GM21360 (cell line): ENCODE data around the gene OOSP2.
"Not testable (repeated sequence)": the region's sequence is repeated elsewhere in the genome, so short reads cannot be mapped to it uniquely, and the experiment has no call there.

Source experiments
- ATAC-seq: cut with Tn5 transposase; IDR thresholded peaks from one replicate; pipeline ENCODE4 v1.9.1; 2021; ENCODE audit warnings: mild to moderate bottlenecking, moderate library complexity; ENCODE audit not compliant: unreplicated experiment

OOSP2 gene, protein sequence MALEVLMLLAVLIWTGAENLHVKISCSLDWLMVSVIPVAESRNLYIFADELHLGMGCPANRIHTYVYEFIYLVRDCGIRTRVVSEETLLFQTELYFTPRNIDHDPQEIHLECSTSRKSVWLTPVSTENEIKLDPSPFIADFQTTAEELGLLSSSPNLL

DNA sequence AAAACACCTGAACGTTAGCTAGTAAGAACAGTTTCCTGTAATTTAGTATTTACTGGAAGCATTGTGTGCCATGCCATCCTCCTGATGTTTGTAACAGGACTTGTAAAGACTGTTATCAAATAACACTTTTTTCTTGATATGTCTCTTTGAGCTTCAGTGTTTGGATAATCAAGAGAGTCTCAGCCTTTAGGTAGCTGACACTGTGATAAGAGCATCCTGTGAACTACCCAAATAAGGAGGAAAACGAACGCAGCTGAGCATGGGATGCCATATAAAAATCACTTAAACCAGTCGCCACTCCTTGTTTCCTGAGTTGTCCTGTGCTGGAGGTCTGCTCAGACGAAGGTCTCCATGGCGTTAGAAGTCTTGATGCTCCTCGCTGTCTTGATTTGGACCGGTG is at the start of gene OOSP2:
OOSP2 (plus strand) TSS at position 301 of the 400 bp plus-strand sequence; CDS start at position 352, 51 bp downstream.
- no peak for ATAC-seq

DNA sequence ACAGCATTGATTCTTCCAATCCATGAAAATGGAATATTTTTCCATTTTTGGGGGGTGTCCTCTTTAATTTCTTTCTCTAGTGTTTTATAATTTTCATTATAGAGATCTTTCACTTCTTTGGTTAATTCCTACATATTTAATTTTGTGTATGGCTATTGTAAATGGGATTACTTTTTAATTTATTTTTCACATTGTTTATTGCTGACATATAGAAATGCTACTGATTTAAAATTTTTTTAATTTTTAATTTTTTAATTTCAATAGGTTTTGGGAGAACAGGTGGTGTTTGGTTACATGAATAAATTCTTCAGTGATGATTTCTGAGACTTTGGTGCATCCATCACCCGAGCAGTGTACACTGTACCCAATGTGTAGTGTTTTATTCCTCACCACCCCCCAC is 49.8 kb upstream of the OOSP2 start:
- no peak for ATAC-seq

DNA sequence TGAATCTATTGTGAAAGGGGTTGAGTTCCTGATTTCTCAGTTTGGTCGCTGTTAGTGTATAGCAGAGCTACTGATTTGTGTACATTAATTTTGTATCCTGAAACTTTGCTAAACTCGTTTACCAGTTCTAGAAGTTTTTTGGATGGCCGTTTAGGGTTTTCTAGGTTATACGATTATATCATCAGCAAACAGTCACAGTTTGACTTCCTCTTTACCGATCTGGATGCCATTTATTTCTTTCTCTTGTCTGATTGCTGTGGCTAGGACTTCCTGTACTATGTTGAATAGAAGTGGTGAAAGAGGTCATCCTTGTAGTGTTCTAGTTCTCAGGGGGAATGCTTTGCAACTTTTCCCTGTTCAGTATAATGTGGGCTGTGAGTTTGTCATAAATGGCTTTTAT is 47.8 kb upstream of the OOSP2 start:
- no peak for ATAC-seq

DNA sequence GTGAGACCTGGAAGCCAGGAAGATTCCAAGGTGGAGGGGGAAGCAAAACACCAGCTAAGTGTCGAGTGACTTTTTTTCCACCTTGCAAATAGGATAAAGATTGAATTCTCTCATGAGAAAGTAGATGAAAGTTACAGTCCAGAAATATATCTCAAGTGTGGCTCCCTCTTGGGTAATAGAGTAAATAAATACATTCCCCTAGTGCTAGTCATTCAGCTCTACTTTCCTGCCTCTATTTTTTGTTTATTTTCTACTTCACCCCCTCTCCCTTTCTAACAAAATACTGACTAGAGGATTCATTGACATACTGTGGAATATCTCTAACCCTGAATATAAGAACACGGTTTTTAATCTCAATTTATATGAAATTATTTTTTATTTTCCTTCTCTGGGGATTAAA is 42.4 kb upstream of the OOSP2 start:
- no peak for ATAC-seq

DNA sequence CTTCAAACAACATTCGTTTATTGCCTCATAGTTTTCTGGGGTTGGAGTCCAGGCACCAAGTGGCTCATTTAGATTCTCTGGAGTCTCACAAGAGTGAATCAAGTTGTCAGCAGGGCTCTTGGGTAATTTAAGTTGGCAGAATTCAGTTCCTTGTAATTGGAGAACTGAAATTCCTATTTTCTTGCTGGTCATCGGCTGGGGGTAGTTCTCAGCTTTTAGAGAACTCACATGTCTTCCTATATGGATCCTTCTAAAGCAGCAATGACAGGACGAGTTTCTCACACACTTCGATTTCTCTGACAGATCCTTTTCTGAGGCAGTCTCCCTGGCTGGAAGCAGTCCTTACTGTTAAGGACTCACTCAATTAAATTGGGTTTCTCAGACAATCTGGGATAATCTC is 40.5 kb upstream of the OOSP2 start:
- ATAC-seq: no peak

DNA sequence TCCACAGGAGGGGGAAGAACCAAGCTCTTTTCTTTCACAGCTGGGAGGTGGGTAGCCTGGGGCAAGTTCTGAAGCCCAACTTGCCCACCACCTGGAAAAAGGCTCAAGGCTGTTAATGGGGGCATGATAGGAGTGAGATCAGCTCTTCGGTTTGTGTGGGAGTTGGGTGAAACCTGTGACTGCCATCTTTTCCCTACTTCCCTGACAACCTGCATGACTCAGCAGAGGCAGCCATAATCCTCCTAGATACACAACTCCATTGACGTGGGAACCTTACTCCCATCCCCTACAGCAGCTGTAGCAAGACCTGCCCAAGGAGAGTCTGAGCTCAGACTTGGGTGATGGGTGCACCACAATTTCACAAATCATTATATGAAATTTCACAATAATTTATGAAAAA is 36.5 kb upstream of the OOSP2 start:
- ATAC-seq: no peak

DNA sequence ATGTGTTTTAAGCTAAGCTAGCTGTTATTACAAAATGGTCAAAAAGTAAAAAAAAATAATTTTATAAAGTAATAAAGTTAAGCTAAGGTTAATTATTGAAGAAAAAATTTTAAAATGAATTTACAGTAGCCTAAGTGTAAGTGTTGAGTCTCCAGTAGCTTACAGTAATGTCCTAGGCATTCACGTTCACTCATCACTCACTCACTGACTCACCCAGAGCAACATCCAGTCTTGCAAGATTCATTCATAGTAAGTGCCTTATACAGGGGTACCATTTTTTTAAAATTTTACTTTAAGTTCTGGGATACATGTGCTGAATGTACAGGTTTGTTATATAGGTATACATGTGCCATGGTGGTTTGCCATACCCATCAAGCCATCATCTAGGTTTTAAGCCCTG is 34.8 kb upstream of the OOSP2 start:
- no peak for ATAC-seq

DNA sequence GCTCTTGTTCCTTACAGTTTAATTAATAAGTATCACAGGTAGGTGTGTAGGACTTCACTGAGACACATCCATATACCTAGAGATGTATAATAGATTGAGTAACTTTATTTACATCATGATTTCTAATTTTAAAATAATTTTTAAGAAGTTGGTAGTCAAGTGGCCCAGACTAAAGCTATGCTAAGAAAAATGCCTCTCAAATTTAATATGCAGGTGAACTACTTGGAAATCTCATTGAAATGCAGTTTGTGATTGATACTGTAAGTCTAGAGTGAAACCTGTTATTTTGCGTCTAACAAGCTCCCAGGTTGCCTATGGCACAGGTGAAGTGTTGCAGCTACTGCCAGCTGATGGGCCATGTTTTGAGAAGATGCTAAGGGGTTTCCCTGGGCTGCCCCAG is 23.3 kb upstream of the OOSP2 start, which contains the start of gene OOSP4B:
OOSP4B (plus strand) TSS at position 301 of the 400 bp plus-strand sequence.
- ATAC-seq: no peak

DNA sequence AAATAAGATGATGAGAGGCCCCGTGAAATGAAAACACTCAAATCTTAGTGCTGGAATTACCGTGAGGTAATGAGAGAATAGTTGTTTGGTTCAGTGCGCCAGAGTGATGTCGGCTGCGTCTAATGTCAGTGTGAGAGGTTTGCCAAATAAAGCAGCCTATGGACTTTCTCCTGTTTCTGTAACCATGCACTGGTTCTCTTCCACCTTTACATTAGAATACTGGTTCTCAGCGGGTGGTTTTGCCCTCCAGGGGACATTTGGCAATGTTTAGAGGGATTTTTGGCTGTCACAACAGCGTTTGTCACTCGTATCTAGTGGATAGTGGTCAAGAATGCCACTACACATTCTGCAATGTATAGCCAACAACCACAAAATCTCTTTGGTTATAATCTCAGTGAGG is 22.2 kb upstream of the OOSP2 start:
- ATAC-seq: no peak

DNA sequence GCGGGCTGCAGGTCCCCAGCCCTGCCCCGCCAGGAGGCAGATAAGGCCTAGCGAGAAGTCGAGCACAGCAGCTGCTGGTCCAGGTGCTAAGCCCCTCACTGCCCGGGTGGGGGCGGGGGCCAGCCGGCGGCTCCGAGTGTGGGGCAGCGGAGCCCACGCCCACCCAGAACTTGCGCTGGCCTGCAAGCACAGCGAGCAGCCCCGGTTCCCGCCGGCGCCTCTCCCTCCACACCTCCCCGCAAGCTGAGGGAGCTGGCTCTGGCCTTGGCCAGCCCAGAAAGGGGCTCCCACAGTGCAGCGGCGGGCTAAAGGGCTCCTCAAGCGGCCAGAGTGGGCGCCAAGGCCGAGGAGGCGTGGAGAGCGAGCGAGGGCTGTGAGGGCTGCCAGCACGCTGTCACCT is 19.8 kb upstream of the OOSP2 start:
- not testable (repeated sequence) for ATAC-seq

DNA sequence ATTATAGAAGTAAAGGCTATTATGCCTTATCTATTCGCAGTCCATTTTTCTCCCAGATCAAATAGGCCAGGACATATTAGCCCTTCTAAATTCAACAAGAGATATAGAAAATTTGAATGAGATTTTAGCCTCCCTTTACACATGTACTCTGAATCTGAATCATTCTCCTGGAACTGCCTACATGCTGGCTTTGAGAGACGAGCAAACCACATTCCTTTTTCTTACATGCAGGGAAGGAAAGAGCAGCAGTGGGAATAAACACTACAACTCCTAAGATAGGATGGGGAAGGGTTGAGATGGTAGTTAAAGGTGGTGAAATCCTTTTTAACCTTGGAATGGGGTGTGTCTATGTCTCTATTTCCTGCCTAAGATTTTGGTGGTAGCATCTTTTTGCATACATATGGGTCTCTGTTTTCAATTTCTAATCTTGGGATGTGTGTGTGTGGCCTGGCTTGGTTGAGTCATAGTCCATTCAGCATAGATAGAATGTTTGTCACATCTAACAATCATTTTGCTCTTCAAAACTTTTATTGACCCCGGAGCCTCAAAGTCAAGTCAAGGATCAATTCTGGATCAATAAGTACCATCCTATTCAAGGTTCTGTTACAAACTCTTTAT is 11.1 kb upstream of the OOSP2 start:
- no peak for ATAC-seq

DNA sequence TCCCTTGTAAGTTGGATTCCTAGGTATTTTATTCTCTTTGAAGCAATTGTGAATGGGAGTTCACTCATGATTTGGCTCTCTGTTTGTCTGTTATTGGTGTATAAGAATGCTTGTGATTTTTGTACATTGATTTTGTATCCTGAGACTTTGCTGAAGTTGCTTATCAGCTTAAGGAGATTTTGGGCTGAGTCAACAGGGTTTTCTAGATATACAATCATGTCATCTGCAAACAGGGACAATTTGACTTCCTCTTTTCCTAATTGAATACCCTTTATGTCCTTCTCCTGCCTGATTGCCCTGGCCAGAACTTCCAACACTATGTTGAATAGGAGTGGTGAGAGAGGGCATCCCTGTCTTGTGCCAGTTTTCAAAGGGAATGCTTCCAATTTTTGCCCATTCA is 10.2 kb downstream of the OOSP2 start:
- ATAC-seq: not testable (repeated sequence)

DNA sequence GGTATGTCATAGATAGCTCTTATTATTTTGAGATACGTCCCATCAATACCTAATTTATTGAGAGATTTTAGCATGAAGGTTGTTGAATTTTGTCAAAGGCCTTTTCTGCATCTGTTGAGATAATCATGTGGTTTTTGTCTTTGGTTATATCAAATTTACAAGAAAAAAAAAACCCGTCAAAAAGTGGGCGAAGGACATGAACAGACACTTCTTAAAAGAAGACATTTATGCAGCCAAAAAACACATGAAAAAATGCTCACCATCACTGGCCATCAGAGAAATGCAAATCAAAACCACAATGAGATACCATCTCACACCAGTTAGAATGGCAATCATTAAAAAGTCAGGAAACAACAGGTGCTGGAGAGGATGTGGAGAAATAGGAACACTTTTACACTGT is 10.6 kb downstream of the OOSP2 start:
- ATAC-seq: not testable (repeated sequence)

DNA sequence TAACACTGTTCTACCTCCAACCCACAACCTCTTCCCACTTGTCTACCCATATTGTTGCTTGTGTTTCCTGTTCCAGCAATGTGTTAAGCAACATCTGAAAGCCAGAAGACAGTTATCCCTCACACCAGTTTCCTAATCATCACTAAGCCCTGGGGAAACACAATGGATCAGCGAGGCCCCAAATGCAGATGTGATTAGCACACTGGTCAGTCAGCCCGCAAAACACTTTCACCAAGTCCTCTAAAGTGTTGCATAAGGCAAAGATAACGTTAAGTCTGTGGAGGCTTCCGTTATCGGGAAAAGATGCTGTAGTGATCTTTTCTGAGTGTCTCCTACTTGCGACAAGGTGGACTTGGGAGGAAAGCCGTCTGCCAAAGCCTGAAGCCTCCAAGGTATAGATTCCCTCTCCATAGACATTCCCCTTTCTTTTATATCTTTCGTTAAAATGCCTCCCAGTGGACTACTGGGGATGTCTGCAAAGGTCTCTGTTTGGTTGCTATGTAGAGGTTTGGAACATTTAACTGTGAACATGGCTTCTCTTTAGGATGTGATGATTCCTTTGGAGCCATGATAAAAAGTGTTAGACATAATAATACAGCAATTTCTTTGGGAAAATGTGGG is 16.2 kb downstream of the OOSP2 start, which contains the start of gene MS4A3:
MS4A3 (plus strand) TSS at position 317 of the 621 bp plus-strand sequence. CDS start 4,496 bp downstream, outside the sequence.
- ATAC-seq: no peak

DNA sequence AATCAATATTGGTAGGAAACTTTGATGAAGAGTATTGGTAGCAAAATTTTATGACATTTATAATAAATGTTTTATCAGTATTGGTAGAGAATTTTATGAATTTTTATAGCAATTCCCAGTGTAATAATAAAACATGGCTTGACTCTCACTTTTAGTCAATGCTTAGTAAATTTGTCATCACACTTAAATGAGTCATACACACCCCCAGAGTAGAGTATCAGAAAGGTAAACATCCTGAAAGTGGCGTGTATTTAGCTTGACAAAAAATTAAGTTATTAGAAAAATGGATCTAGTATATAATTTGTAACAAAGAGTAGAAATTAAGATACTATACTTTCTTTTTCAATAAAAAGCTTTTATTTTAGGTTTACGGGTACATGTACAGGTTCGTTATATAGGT is 18.8 kb downstream of the OOSP2 start:
- no peak for ATAC-seq

DNA sequence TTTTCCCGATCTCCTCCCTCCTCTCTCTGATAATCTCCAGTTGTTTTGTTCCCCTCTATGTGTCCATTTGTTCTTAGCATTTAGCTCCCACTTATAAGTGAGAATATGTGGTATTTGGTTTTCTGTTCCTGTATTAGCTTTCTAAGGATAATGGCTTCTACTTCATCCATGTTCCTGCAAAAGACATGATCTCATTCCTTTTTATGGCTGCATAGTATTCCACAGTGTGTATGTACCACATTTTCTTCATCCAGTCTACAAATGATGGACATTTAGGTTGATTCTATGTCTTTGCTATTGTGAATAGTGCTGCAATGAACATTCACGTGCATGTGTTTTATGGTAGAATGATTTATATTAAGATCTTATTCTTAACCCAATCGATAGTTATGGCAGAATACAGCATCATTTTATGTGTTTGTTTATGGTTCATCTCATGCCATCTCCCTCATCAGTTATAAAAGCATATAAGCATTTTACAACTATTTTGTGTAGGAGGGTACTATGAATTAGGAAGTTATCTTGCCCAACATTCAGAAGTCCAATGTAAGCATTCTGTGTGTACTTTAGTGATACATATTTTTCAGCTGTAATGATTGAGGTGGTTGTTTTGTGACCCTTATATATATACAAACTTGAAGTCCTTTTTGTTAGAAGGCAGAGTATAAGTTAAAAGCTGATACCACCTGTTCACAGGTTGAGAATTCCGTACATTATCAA is 19.5 kb downstream of the OOSP2 start:
- no peak for ATAC-seq

DNA sequence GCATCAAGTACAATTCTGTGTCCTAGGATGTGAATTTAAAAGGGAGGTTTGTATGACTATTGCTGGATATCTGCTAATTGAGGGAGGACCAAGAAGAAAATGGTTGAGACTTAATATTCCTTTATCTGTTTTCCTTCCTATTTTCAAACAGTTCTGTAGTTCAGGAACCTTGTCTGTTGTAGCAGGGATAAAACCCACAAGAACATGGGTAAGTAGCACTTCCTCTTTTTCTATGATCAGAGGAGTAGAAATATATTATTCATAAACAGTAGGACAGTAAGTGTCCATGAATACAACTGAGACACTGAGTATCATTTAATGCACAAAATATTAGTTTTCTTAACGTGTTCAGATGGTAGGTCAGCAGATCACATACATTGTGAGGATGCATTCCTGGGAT is 23.9 kb downstream of the OOSP2 start:
- no peak for ATAC-seq

DNA sequence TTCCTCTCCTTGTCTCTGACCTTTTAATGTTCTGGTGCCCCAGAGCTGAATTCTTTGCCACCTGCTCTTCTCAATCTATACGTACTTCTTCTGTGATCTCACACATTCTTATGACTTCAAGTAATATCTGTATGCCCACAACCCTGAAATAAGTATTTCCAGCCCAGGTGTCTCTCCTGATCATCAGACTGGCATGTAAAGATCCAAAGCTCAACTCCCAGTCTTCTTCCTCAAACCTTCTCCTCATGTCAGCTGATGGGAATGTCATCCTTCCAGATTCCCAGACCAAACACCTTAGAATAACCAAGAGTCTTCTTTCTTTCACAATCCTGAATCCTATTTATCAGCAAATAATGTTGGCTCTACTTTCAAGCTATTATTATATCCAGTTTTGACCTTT is 25.6 kb downstream of the OOSP2 start:
- ATAC-seq: no peak

DNA sequence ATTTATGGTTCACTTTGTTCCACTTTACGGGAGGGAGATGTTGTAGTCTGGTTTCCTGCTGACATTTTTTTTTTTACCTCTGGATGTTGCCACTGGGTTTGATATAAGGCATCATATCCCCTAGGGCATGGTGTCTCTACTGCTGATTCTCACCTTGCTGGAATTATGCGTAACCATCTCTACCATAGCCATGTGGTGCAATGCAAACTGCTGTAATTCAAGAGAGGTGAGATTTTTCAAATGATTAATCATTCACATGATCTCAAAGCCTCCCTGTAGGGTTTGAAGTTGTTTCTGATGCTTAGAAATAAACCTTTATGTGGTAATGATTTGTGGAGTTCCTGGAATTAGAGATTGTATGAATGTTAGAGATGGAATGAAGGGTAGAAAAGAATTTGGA is 29.2 kb downstream of the OOSP2 start:
- ATAC-seq: no peak

DNA sequence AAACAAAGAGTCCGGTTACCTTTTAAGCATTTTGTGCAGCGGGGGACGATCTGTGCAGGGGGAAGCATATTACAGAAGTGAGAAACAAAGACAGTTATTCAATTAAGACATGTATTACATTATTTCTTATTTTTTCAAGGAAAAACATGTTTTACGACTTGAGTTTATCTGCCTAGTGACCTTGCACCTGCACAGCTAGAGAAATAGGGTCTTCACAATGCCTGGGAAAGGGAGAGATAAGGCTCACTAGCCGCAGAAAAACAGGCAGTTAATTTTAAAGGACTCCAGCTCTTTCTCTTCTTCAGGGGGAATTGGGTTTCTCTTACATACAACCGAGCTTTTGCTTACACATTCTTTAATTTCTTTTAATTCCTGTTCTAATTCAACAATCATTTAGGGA is 31.4 kb downstream of the OOSP2 start:
- not testable (repeated sequence) for ATAC-seq

DNA sequence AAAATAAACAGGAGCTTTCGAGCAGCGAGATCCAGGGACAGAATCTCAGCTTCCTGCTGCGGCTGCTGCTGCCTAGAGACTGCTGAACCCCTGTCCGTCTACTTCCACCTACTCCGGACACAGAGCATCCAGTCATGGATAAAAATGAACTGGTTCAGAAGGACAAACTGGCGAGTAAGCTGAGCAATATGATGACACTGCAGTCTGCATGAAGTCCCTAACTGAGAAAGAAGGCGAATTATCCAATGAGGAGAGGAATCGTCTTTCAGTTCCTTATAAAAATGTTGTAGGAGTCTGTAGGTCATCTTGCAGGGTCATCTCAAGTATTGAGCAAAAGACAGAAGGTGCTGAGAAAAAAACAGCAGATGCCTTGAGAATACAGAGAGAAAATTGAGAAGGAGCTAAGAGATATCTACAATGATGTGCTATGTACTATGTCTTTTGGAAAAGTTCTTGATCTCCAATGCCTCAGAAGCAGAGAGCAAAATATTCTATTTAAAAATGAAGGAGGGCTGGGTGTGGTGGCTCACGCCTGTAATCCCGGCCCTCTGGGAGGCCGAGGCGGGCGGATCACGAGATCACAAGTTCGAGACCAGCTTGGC is 37.1 kb downstream of the OOSP2 start:
- no peak for ATAC-seq
